ENCODE data around the gene ZSCAN31. TPM values are rescaled to one million over a fixed set of nuclear protein-coding genes. Genes with fewer than 3 reads are reported as not detected.

The ZSCAN31 gene
- total RNA-seq = 1.0 and 3.6 TPM in 2 replicates

DNA sequence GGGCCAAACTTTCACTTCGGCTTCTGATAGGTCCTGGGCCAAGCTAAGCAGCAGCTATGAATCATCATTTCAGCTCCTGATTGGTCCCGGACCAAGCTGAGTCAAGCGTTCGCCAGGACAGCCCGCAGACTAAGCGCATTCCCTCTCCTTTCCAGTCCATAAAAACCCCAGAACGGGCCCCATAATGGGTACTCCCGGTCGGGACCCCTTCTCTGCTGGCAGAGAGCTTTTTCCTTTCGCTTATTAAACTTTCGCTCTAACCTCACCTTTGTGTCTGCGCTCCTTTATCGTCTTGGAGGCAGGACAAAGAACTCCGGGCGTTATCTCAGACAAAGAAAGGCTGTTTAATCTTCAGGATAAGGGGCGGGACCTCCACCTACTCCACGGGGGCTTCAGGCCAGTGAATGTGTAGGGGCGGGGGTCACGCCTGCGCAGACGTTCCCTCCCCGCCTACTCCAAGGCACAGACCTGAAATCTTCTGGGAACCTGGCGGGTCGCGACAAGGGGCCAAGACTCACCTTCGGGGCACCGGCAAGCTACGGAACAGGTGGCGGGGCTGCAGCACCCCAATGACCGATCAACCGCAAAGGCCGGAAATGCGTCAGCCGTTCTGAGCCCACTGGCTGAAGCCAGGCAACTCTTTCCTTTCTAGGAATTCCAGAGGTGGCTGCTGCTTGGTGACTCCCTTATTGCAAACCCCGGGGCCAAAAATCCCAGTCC is at the start of gene ZSCAN31:
ZSCAN31 (minus strand) TSS at position 585 of the 720 bp plus-strand sequence. CDS start 6,465 bp downstream, outside the sequence.
- DNase-seq (peak; percentile 61), ATAC-seq (ENCODE audit: low read depth) (peak; percentile 93)
- peaks cover 6% of the 10 kb centered on the region for H3K9me3 Mint-ChIP-seq
- ChIA-PET POLR2A (interaction anchor here (0.6 to 2.4 kb wide), 19 partner anchors 10 to 1189 kb away, joined by 3 to 20 read pairs (median 4); partner anchors contain the start of genes PGBD1, ZKSCAN3, ZKSCAN4 and ZKSCAN8), CTCF (interaction anchor here (1.4 to 3.3 kb wide), 2 partner anchors 14 to 20 kb away, joined by 3 to 14 read pairs; partner anchors contain the start of gene ZKSCAN3)
- intact Hi-C loops (cut with micrococcal nuclease) = loop anchor here (1.0 to 10.0 kb wide), 9 partner anchors 14 to 1158 kb away; partner anchors contain the start of genes PGBD1, ZKSCAN3, ZNF184 and ZSCAN12
- TF ChIP-seq, protein P1, sequence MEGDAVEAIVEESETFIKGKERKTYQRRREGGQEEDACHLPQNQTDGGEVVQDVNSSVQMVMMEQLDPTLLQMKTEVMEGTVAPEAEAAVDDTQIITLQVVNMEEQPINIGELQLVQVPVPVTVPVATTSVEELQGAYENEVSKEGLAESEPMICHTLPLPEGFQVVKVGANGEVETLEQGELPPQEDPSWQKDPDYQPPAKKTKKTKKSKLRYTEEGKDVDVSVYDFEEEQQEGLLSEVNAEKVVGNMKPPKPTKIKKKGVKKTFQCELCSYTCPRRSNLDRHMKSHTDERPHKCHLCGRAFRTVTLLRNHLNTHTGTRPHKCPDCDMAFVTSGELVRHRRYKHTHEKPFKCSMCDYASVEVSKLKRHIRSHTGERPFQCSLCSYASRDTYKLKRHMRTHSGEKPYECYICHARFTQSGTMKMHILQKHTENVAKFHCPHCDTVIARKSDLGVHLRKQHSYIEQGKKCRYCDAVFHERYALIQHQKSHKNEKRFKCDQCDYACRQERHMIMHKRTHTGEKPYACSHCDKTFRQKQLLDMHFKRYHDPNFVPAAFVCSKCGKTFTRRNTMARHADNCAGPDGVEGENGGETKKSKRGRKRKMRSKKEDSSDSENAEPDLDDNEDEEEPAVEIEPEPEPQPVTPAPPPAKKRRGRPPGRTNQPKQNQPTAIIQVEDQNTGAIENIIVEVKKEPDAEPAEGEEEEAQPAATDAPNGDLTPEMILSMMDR (IDR thresholded peaks at IDR 0.05) = no peak
- H3K4me1 Mint-ChIP-seq = no peaks in the 10 kb centered on the region
- no peak within 1 kb of the TSS for H3K4me3 Mint-ChIP-seq
- no peak within 1 kb of the TSS for H3K27ac Mint-ChIP-seq
- no peaks in the 10 kb centered on the region for H3K36me3 Mint-ChIP-seq (ENCODE audit: low read depth)
- no peaks in the 10 kb centered on the region for H3K27me3 Mint-ChIP-seq

DNA sequence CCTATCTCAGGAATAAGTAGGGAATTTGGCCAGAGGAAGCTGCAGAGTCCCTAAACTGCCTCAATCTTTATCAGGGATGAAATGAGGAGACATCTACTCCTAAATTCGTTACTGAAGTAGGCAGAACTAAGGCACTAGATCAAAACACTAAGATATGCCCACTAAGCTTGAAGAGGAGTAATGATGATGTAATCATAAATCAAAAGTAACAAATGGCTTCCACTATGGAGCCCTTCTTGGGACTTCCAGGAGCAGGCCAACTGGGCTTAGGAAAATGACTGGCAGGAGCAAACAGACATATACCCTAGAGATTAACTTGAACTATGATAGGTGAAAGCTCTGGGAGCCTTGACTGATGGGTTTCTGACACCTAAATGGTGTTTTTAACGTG is 48.2 kb upstream of the ZSCAN31 start:
- no peaks in the 10 kb centered on the region for H3K9me3 Mint-ChIP-seq
- CTCF ChIA-PET = interaction anchor here (1.2 to 2.5 kb wide), 3 partner anchors 15 to 34 kb away, joined by 7 to 19 read pairs (median 11); partner anchors contain the start of genes ZKSCAN3 and ZSCAN12
- TF ChIP-seq, protein P1 (IDR thresholded peaks at IDR 0.05) = no peak
- DNase-seq (no peak), ATAC-seq (ENCODE audit: low read depth) (no peak)
- no peaks in the 10 kb centered on the region for H3K27me3 Mint-ChIP-seq
- H3K27ac Mint-ChIP-seq = no peak overlapping the region
- intact Hi-C loops (cut with micrococcal nuclease) = no loop called here
- H3K4me3 Mint-ChIP-seq = no peak overlapping the region
- POLR2A ChIA-PET = interaction anchor here (0.9 to 2.6 kb wide), 9 partner anchors 12 to 491 kb away, joined by 3 to 37 read pairs (median 10); partner anchors contain the start of genes ZKSCAN3, ZKSCAN8, ZSCAN12 and ZSCAN26
- H3K4me1 Mint-ChIP-seq = peaks cover 18% of the 10 kb centered on the region
- peaks cover 63% of the 10 kb centered on the region for H3K36me3 Mint-ChIP-seq (ENCODE audit: low read depth)

- DNase-seq = peak; percentile 77
- TF ChIP-seq, protein P1 (IDR thresholded peaks at IDR 0.05) = no peak
- peaks cover 18% of the 10 kb centered on the region for H3K4me1 Mint-ChIP-seq
- peaks cover 58% of the 10 kb centered on the region for H3K36me3 Mint-ChIP-seq (ENCODE audit: low read depth)
- peak overlapping the region; percentile 88 for H3K4me3 Mint-ChIP-seq
- CTCF ChIA-PET = interaction anchor here (0.8 to 2.5 kb wide), 8 partner anchors 13 to 279 kb away, joined by 3 to 19 read pairs (median 4); partner anchors contain the start of genes ZKSCAN3, ZKSCAN8 and ZSCAN12
- intact Hi-C loops (cut with micrococcal nuclease) = loop anchor here (1.0 to 2.0 kb wide), 7 partner anchors 11 to 302 kb away; partner anchors contain the start of genes ZKSCAN3, ZKSCAN4, ZSCAN12 and ZSCAN16
- H3K27ac Mint-ChIP-seq = peak overlapping the region; percentile 94
- H3K27me3 Mint-ChIP-seq = no peaks in the 10 kb centered on the region
- H3K9me3 Mint-ChIP-seq = no peaks in the 10 kb centered on the region
- POLR2A ChIA-PET = interaction anchor here (0.6 to 2.6 kb wide), 19 partner anchors 11 to 1236 kb away, joined by 3 to 37 read pairs (median 7); partner anchors contain the start of genes ZKSCAN3, ZKSCAN4, ZKSCAN8 and ZNF165
- peak; percentile 98 for ATAC-seq (ENCODE audit: low read depth)
Measured at GRCh38 chr6:28383235-28384142, 47.5 kb upstream of the ZSCAN31 start.

GRCh38 chr6:28380381-28380780 is 44.4 kb upstream of the ZSCAN31 start:
- intact Hi-C loops (cut with micrococcal nuclease) = no loop called here
- DNase-seq (no peak), ATAC-seq (ENCODE audit: low read depth) (no peak)
- TF ChIP-seq, protein P1 (IDR thresholded peaks at IDR 0.05) = no peak
- Mint-ChIP-seq H3K36me3 (ENCODE audit: low read depth) (peaks cover 48% of the 10 kb centered on the region), H3K4me3 (no peak overlapping the region), H3K27ac (no peak overlapping the region), H3K9me3 (peaks cover 3% of the 10 kb centered on the region), H3K4me1 (peaks cover 18% of the 10 kb centered on the region), H3K27me3 (no peaks in the 10 kb centered on the region)
- CTCF ChIA-PET = no interaction called here
- POLR2A ChIA-PET = no interaction called here

All from activated B cell treated with CpG ODN at 0.5 μM for 24 hours (primary cell).